Ovary (tissue), 9 donors: ENCODE measurements around the gene TSSC4. TPM values are rescaled to one million over a fixed set of nuclear protein-coding genes. Genes with fewer than 3 reads are reported as not detected.
"Not testable (repeated sequence)": the region's sequence is repeated elsewhere in the genome, so short reads cannot be mapped to it uniquely, and the experiment has no call there.

Experiments used
- DNase-seq, 5 donors: peaks; one replicate each; pipeline ENCODE4 v3.0.0-alpha.2; 2019 to 2020
- H3K27ac ChIP-seq, 2 donors: fragments of 200-600 bp; one replicate each; pipeline versions ENCODE4 v1.5.1 to v1.8.0; 2019 to 2022
- H3K27me3 ChIP-seq: fragments of 200-600 bp; one replicate; pipeline ENCODE4 v1.8.0; 2022
- H3K36me3 ChIP-seq: fragments of 200-600 bp; sonication (generic); one replicate; pipeline ENCODE4 v1.5.1; 2019
- H3K4me1 ChIP-seq: one replicate; pipeline ENCODE4 v1.8.1; 2013; ENCODE audit warnings: mild to moderate bottlenecking, moderate library complexity; ENCODE audit not compliant: insufficient read depth
- H3K4me3 ChIP-seq: fragments of 200-600 bp; sonication (generic); one replicate; pipeline ENCODE4 v1.5.1; 2017
- H3K9me3 ChIP-seq, 2 donors: fragments of 200-600 bp in 1 of 2; sonication (generic) in 1 of 2; one replicate each; pipeline versions ENCODE4 v1.5.1 to v1.8.1; 2013 to 2019; ENCODE audit warnings: mild to moderate bottlenecking in 1 of 2, moderate library complexity in 1 of 2
- CTCF ChIP-seq, 3 donors: fragments of 450-650 bp in 2 of 3; fragments of 200-600 bp in 1 of 3; IDR thresholded peaks; one replicate each; pipeline versions ENCODE4 v1.5.1 to v1.8.0; 2016 to 2022; ENCODE audit warnings: antibody characterized with exemption in 3 of 3, mild to moderate bottlenecking in 1 of 3
- EP300 ChIP-seq: sonication (generic); formaldehyde crosslinking; IDR thresholded peaks from one replicate; pipeline ENCODE4 v1.6.1; 2017; ENCODE audit warnings: antibody characterized with exemption
- POLR2A ChIP-seq: fragments of 450-650 bp; IDR thresholded peaks from one replicate; pipeline ENCODE4 v1.6.1; 2017; ENCODE audit warnings: antibody characterized with exemption, mild to moderate bottlenecking, moderate library complexity
- WGBS, 3 donors: extraction: QIAGEN DNeasy Blood & Tissue Kit in 1 of 3; methylation state at CpG; one replicate each; pipeline versions ENCODE4 v1.1.5 to v1.1.7; 2013 to 2017; 5-methylcytosine and 5-hydroxymethylcytosine counted together
- intact Hi-C, 4 donors: fragments of 100-400 bp; cut with DNase I; formaldehyde crosslinking; loops; one replicate each; pipeline versions ENCODE4 v1.11.0 to v1.15.1; 2022 to 2023
- polyA plus RNA-seq, 2 donors: library from polyadenylated mRNA; stranded (reverse); fragments of 200-250 nt in 1 of 2; fragments of 350-450 nt in 1 of 2; fragmentation: Illumina TruSeq in 1 of 2; extraction: RNeasy Lipid Tissue Mini Kit (QIAGEN cat#74804) in 1 of 2; gene quantifications; one replicate each; pipeline ENCODE4 v1.2.3, GENCODE V29; 2013 to 2014
- total RNA-seq, 7 donors: library from RNA; depleted of rRNA in 2 of 7; stranded (reverse); fragments of >200 nt in 2 of 7; fragmentation: NEBNext Ultra II Directional in 3 of 7; extraction: Animal tissue kit (Norgen Biotek cat#: 25700) in 3 of 7; gene quantifications; one replicate each; pipeline versions ENCODE4 v1.1.0 to v1.2.4, GENCODE V29; 2016 to 2023
- donor health status: DM: no; HTN: no; CAD: no; lungs with moderate emphysema.
- donor health status: DM: no; HTN: no; CAD: no.
- donor health status: Bipolar disorder and iron deficiency.
- donor health status: DM: yes; HTN: yes; CAD: no.
- donor health status: DM: no; HTN: no; CAD: no.
- donor health status: DM: yes; HTN: yes; CAD: no.

TSSC4 gene
- total and polyA plus RNA-seq, 9 donors: 1.3 to 73.4 (median 41.7) TPM

- Histone ChIP-seq H3K9me3 (no peaks in the 10 kb centered on the region), H3K4me3 (no peak overlapping the region), H3K4me1 (no peaks in the 10 kb centered on the region), H3K36me3 (no peaks in the 10 kb centered on the region), H3K27ac (no peak overlapping the region), H3K27me3 (no peaks in the 10 kb centered on the region)
- intact Hi-C loops: no loop called here
- TF ChIP-seq EP300 (no peak), CTCF (IDR thresholded peaks at IDR 0.05) (no peak), POLR2A (no peak)
- no peak for DNase-seq
- 65 to 72% (median 67%) methylated on average over 8 of the region's 8 CpGs for WGBS, 3 donors
Measured at GRCh38 chr11:2357246-2357645, 43.3 kb upstream of the TSSC4 start.

GRCh38 chr11:2357651-2358050 is 42.9 kb upstream of the TSSC4 start:
- H3K27ac ChIP-seq, H3K4me1 ChIP-seq, DNase-seq, intact Hi-C loops, H3K27me3 ChIP-seq, H3K36me3 ChIP-seq, H3K9me3 ChIP-seq, H3K4me3 ChIP-seq: not testable (repeated sequence)
- 90 to 94% (median 92%) methylated on average over 13 of the region's 13 CpGs for WGBS, 3 donors

GRCh38 chr11:2358754-2359442 is 41.7 kb upstream of the TSSC4 start:
- intact Hi-C loops: no loop called here
- TF ChIP-seq POLR2A (no peak), EP300 (no peak), CTCF (IDR thresholded peaks at IDR 0.05) (no peak)
- Histone ChIP-seq H3K27me3 (no peaks in the 10 kb centered on the region), H3K4me1 (no peaks in the 10 kb centered on the region), H3K9me3 (no peaks in the 10 kb centered on the region), H3K27ac (no peak overlapping the region), H3K36me3 (no peaks in the 10 kb centered on the region), H3K4me3 (no peak overlapping the region)
- DNase-seq: no peak
- WGBS, 3 donors: 89 to 95% (median 94%) methylated on average over 11 of the region's 11 CpGs

- no peak for DNase-seq
- no peaks in the 10 kb centered on the region for H3K4me1 ChIP-seq
- intact Hi-C loops: no loop called here
- no peaks in the 10 kb centered on the region for H3K9me3 ChIP-seq
- H3K36me3 ChIP-seq: no peaks in the 10 kb centered on the region
- WGBS, 3 donors: 88 to 94% (median 92%) methylated on average over 9 of the region's 9 CpGs
- H3K4me3 ChIP-seq: no peak overlapping the region
- H3K27me3 ChIP-seq: no peaks in the 10 kb centered on the region
- TF ChIP-seq POLR2A: no peak
- TF ChIP-seq CTCF (IDR thresholded peaks at IDR 0.05): no peak
- TF ChIP-seq EP300: no peak
- H3K27ac ChIP-seq: no peak overlapping the region
Measured at GRCh38 chr11:2359557-2359956, 41.0 kb upstream of the TSSC4 start.

GRCh38 chr11:2360081-2360642 is 40.4 kb upstream of the TSSC4 start:
- Histone ChIP-seq H3K9me3 (no peaks in the 10 kb centered on the region), H3K4me1 (no peaks in the 10 kb centered on the region), H3K27ac (no peak overlapping the region), H3K4me3 (no peak overlapping the region), H3K36me3 (no peaks in the 10 kb centered on the region), H3K27me3 (no peaks in the 10 kb centered on the region)
- no peak for DNase-seq
- TF ChIP-seq POLR2A: no peak
- TF ChIP-seq CTCF (IDR thresholded peaks at IDR 0.05): no peak
- TF ChIP-seq EP300: no peak
- intact Hi-C loops: no loop called here
- WGBS, 3 donors: 91 to 93% (median 92%) methylated on average over 14 of the region's 14 CpGs
